KMS-11 (cell line): Measurements from ENCODE around the gene CCDC142.

ENCODE experiments used
- H2AFZ ChIP-seq: fragments of 200-600 bp; sonication (generic); 2 replicates; pipeline ENCODE4 v1.6.1; 2016; ENCODE audit warnings: antibody characterized with exemption, mixed run types, low read depth
- H3K27ac ChIP-seq: fragments of 200-600 bp; sonication (generic); 2 replicates; pipeline ENCODE4 v1.6.1; 2016; ENCODE audit warnings: mild to moderate bottlenecking, mixed run types
- H3K27me3 ChIP-seq: fragments of 200-600 bp; sonication (generic); 2 replicates; pipeline ENCODE4 v1.6.1; 2017; ENCODE audit warnings: mild to moderate bottlenecking, low read depth, mixed run types, moderate library complexity; ENCODE audit not compliant: insufficient read depth
- H3K36me3 ChIP-seq: fragments of 200-600 bp; sonication (generic); 2 replicates; pipeline ENCODE4 v1.6.1; 2017; ENCODE audit warnings: mild to moderate bottlenecking, mixed run types; ENCODE audit not compliant: insufficient read depth
- H3K4me1 ChIP-seq: fragments of 200-600 bp; sonication (generic); 2 replicates; pipeline ENCODE4 v1.6.1; 2016; ENCODE audit warnings: mild to moderate bottlenecking, low read depth, mixed run types; ENCODE audit not compliant: poor library complexity, severe bottlenecking
- H3K4me2 ChIP-seq: fragments of 200-600 bp; sonication (generic); 2 replicates; pipeline ENCODE4 v1.7.0; 2016; ENCODE audit warnings: mild to moderate bottlenecking, mixed run types
- H3K4me3 ChIP-seq: fragments of 200-600 bp; sonication (generic); IDR thresholded peaks from 2 replicates; pipeline ENCODE4 v1.6.1; 2017; ENCODE audit warnings: low read depth, low read length, mixed read lengths; ENCODE audit not compliant: insufficient read depth
- H3K79me2 ChIP-seq: fragments of 200-600 bp; sonication (generic); 2 replicates; pipeline ENCODE4 v1.6.1; 2016; ENCODE audit warnings: low read depth, mixed run types; ENCODE audit not compliant: insufficient read depth
- H3K9ac ChIP-seq: fragments of 200-600 bp; sonication (generic); 2 replicates; pipeline ENCODE4 v1.6.1; 2016; ENCODE audit warnings: mild to moderate bottlenecking, mixed run types
- H4K20me1 ChIP-seq: fragments of 200-600 bp; sonication (generic); 2 replicates; pipeline ENCODE4 v1.6.1; 2016; ENCODE audit warnings: mild to moderate bottlenecking, mixed run types; ENCODE audit not compliant: insufficient read depth
- CTCF ChIP-seq: fragments of 200-600 bp; sonication (generic); conservative IDR thresholded peaks from 2 replicates; pipeline ENCODE4 v1.6.1; 2017; ENCODE audit warnings: low read depth, mild to moderate bottlenecking, antibody characterized with exemption, low read length, moderate library complexity, mixed read lengths

The CCDC142 gene

GRCh38 chr2:74522516-74522915, 39.7 kb upstream of the CCDC142 start:
- peaks cover 27% of the 10 kb centered on the region; the same call in 1 of the 2 replicates for H3K27me3 ChIP-seq
- no peak overlapping the region for H2AFZ ChIP-seq
- TF ChIP-seq CTCF, result no peak
- H4K20me1 ChIP-seq, result no peaks in the 10 kb centered on the region
- no peak overlapping the region for H3K9ac ChIP-seq
- no peak overlapping the region for H3K27ac ChIP-seq
- no peaks in the 10 kb centered on the region for H3K4me1 ChIP-seq
- H3K36me3 ChIP-seq, result peaks cover 4% of the 10 kb centered on the region; the same call in 1 of the 2 replicates
- peaks cover 3% of the 10 kb centered on the region; the same call in 1 of the 2 replicates for H3K79me2 ChIP-seq
- H3K4me3 ChIP-seq, result no peak overlapping the region
- no peak overlapping the region for H3K4me2 ChIP-seq

- TF ChIP-seq CTCF, result no peak
- Histone ChIP-seq H3K4me1 (peaks cover 4% of the 10 kb centered on the region), H3K9ac (no peak overlapping the region), H3K79me2 (no peaks in the 10 kb centered on the region), H3K4me3 (no peak overlapping the region), H3K4me2 (no peak overlapping the region), H4K20me1 (no peaks in the 10 kb centered on the region), H3K27me3 (peaks cover 56% of the 10 kb centered on the region), H2AFZ (no peak overlapping the region), H3K36me3 (no peaks in the 10 kb centered on the region), H3K27ac (no peak overlapping the region)
Observed at GRCh38 chr2:74516650-74517049, 33.9 kb upstream of the CCDC142 start.

GRCh38 chr2:74515981-74516633, 33.3 kb upstream of the CCDC142 start:
- no peaks in the 10 kb centered on the region for H4K20me1 ChIP-seq
- H2AFZ ChIP-seq, result no peak overlapping the region
- H3K4me3 ChIP-seq, result no peak overlapping the region
- no peak overlapping the region for H3K9ac ChIP-seq
- peaks cover 60% of the 10 kb centered on the region for H3K27me3 ChIP-seq
- no peak for TF ChIP-seq CTCF
- H3K27ac ChIP-seq, result no peak overlapping the region
- peaks cover 4% of the 10 kb centered on the region for H3K4me1 ChIP-seq
- H3K4me2 ChIP-seq, result no peak overlapping the region
- no peaks in the 10 kb centered on the region for H3K36me3 ChIP-seq
- no peaks in the 10 kb centered on the region for H3K79me2 ChIP-seq

- H3K4me3 ChIP-seq, result no peak overlapping the region
- no peak overlapping the region for H3K27ac ChIP-seq
- H3K79me2 ChIP-seq, result no peaks in the 10 kb centered on the region
- H3K27me3 ChIP-seq, result peaks cover 62% of the 10 kb centered on the region
- no peak overlapping the region for H2AFZ ChIP-seq
- no peak for TF ChIP-seq CTCF
- H3K9ac ChIP-seq, result no peak overlapping the region
- H3K36me3 ChIP-seq, result no peaks in the 10 kb centered on the region
- no peaks in the 10 kb centered on the region for H4K20me1 ChIP-seq
- no peak overlapping the region for H3K4me2 ChIP-seq
- H3K4me1 ChIP-seq, result peaks cover 4% of the 10 kb centered on the region
Observed at GRCh38 chr2:74515271-74515980, 32.6 kb upstream of the CCDC142 start.
